Caco-2 (cell line): ENCODE data around the gene ABCC10. TPM values are rescaled to one million over a fixed set of nuclear protein-coding genes. Genes with fewer than 3 reads are reported as not detected.
"Not testable (repeated sequence)": the region's sequence is repeated elsewhere in the genome, so short reads cannot be mapped to it uniquely, and the experiment has no call there.

Experiments used
- Bru-seq: library from RNA; stranded (reverse); fragments of 400-500 nt; gene quantifications from one replicate; lab custom pipeline; 2021; lab: Mats Ljungman, UMichigan
- BruChase-seq, 2 experiments: library from RNA; stranded (reverse); fragments of 400-500 nt; gene quantifications; one replicate each; lab custom pipeline; 2021; lab: Mats Ljungman, UMichigan
- BruUV-seq: library from RNA; stranded (reverse); fragments of 400-500 nt; replicated peaks from 2 replicates; lab custom pipeline; 2021; lab: Mats Ljungman, UMichigan
- CTCF ChIA-PET: fragments of 300-600 bp; sonication (Branson Sonifier 250); formaldehyde crosslinking; loops from one replicate; lab custom pipeline; 2022; ENCODE audit warnings: antibody characterized with exemption; lab: Charles Lee
- POLR2A ChIA-PET: fragments of 300-600 bp; sonication (Branson Sonifier 250); formaldehyde crosslinking; loops from one replicate; lab custom pipeline; 2022; ENCODE audit warnings: antibody characterized with exemption; lab: Charles Lee
- DNase-seq, 2 experiments: peaks; one replicate each; pipeline versions ENCODE4 v3.0.0 to v3.0.0-alpha.2; 2020 to 2022
- H3K27me3 ChIP-seq: replicated peaks from 2 replicates; pipeline ENCODE4 v1.6.0; 2011; ENCODE audit warnings: low read length; ENCODE audit not compliant: control insufficient read depth, insufficient read depth
- H3K36me3 ChIP-seq: 2 replicates; pipeline ENCODE4 v1.5.1; 2011; ENCODE audit warnings: low read length; ENCODE audit not compliant: control insufficient read depth, insufficient read depth
- H3K4me1 ChIP-seq: fragments of 250-450 bp; sonication (Bioruptor Pico); 2 replicates; pipeline ENCODE4 v1.5.1; 2020; ENCODE audit warnings: mild to moderate bottlenecking
- H3K4me3 ChIP-seq: 2 replicates; pipeline ENCODE4 v1.5.1; 2011; ENCODE audit warnings: low read depth, mild to moderate bottlenecking, control low read depth, low read length
- H3K9me3 ChIP-seq: fragments of 250-450 bp; sonication (Bioruptor Pico); 2 replicates; pipeline ENCODE4 v1.5.1; 2020; ENCODE audit warnings: mild to moderate bottlenecking, moderate library complexity
- H3K27ac Mint-ChIP-seq: one replicate; pipeline ENCODE4 v1.8.0; 2022; ENCODE audit warnings: mixed read lengths; ENCODE audit not compliant: unreplicated experiment
- H3K27me3 Mint-ChIP-seq: one replicate; pipeline ENCODE4 v1.8.0; 2022; ENCODE audit warnings: mixed read lengths; ENCODE audit not compliant: insufficient read depth, unreplicated experiment
- H3K36me3 Mint-ChIP-seq: one replicate; pipeline ENCODE4 v1.8.0; 2022; ENCODE audit warnings: mild to moderate bottlenecking, mixed read lengths; ENCODE audit not compliant: insufficient read depth, unreplicated experiment
- H3K4me1 Mint-ChIP-seq: one replicate; pipeline ENCODE4 v1.8.0; 2022; ENCODE audit warnings: low read depth, mixed read lengths; ENCODE audit not compliant: unreplicated experiment
- H3K4me3 Mint-ChIP-seq: one replicate; pipeline ENCODE4 v1.8.0; 2022; ENCODE audit warnings: mild to moderate bottlenecking, moderate library complexity, mixed read lengths; ENCODE audit not compliant: unreplicated experiment
- H3K9me3 Mint-ChIP-seq: one replicate; pipeline ENCODE4 v1.8.0; 2022; ENCODE audit warnings: mixed read lengths; ENCODE audit not compliant: unreplicated experiment
- CTCF ChIP-seq, 2 experiments: fragments of 200-600 bp in 1 of 2; IDR thresholded peaks; 1 replicate in 1 of 2; 2 replicates in 1 of 2; pipeline versions ENCODE4 v1.5.1 to v1.8.0; 2011 to 2022; ENCODE audit warnings: antibody characterized with exemption in 1 of 2, control low read depth in 1 of 2, inconsistent platforms in 1 of 2, low read depth in 1 of 2, low read length in 1 of 2, mild to moderate bottlenecking in 1 of 2, moderate library complexity in 1 of 2; ENCODE audit not compliant: insufficient read depth in 1 of 2, severe bottlenecking in 1 of 2, unreplicated experiment in 1 of 2
- intact Hi-C: fragments of 100-400 bp; cut with micrococcal nuclease; formaldehyde crosslinking; loops from one replicate; pipeline ENCODE4 v1.10.0; 2022; ENCODE audit not compliant: unreplicated experiment
- long read RNA-seq: library from polyadenylated mRNA; stranded (forward); transcript quantifications from one replicate; pipeline ENCODE4 v2.0.0, GENCODE V29; 2022
- total RNA-seq: library from RNA; stranded (reverse); gene quantifications from 2 replicates; pipeline ENCODE4 v1.2.3, GENCODE V29; 2022

The ABCC10 gene
- total RNA-seq: 40.1 and 45.1 TPM in 2 replicates
- Bru-seq, nascent RNA: percentile 64 among the genes with signal in this experiment
- BruChase-seq, experiment 1, labeled RNA remaining after a 2-hour chase: percentile 68 among the genes with signal in this experiment
- percentile 69 among the genes with signal in this experiment for BruChase-seq, experiment 2, labeled RNA remaining after a 6-hour chase
- long read RNA-seq, full-length matches to known transcripts: 1 of 34 reads
- long read RNA-seq, partial matches to known transcripts: 15 of 34 reads
- long read RNA-seq, other reads (novel, unspliced or antisense): 18 of 34 reads

GRCh38 chr6:43427406-43428111 lies at the start of gene ABCC10:
Gene ABCC10 (plus strand): TSS chr6:43427541. CDS start chr6:43427979, 438 bp downstream.
- Histone ChIP-seq H3K36me3 (peaks cover 2% of the 10 kb centered on the region; the same call in 1 of the 2 replicates), H3K4me1 (0 out of 2 replicates have a peak, but pooled peaks cover 4% of the 10 kb centered on the region), H3K4me3 (peak within 1 kb of the TSS; percentile 96), H3K9me3 (no peaks in the 10 kb centered on the region), H3K27me3 (no peaks in the 10 kb centered on the region)
- peak; percentile 95 to 96 for DNase-seq
- intact Hi-C loops: loop anchor here (5.0 kb wide), 1 partner anchor 35 kb away; no protein-coding TSS in a partner anchor
- H3K9me3 Mint-ChIP-seq: no peaks in the 10 kb centered on the region
- peaks cover 11% of the 10 kb centered on the region for H3K4me1 Mint-ChIP-seq
- H3K4me3 Mint-ChIP-seq: peak within 1 kb of the TSS; percentile 85
- H3K27me3 Mint-ChIP-seq: no peaks in the 10 kb centered on the region
- BruUV-seq: no TSS peak
- peak; percentile 29 to 62 for TF ChIP-seq CTCF (IDR thresholded peaks at IDR 0.05; ENCODE audit: insufficient read depth in 1 of 2, low read depth in 1 of 2, low read length in 1 of 2, severe bottlenecking in 1 of 2, unreplicated experiment in 1 of 2)
- CTCF ChIA-PET: interaction anchor here (0.5 to 1.0 kb wide), 7 partner anchors 9 to 212 kb away, joined by 3 to 11 read pairs (median 3); partner anchors contain the start of genes POLH and XPO5
- POLR2A ChIA-PET: interaction anchor here (0.6 to 1.0 kb wide), 5 partner anchors 37 to 1520 kb away, joined by 3 to 12 read pairs (median 3); no protein-coding TSS in a partner anchor
- H3K27ac Mint-ChIP-seq: peak within 1 kb of the TSS; percentile 80
- H3K36me3 Mint-ChIP-seq: peaks cover 22% of the 10 kb centered on the region

- no peaks in the 10 kb centered on the region for H3K36me3 Mint-ChIP-seq
- Histone ChIP-seq H3K36me3 (no peaks in the 10 kb centered on the region), H3K4me1 (peaks cover 8% of the 10 kb centered on the region; the same call in 1 of the 2 replicates), H3K27me3 (no peaks in the 10 kb centered on the region), H3K4me3 (no peak overlapping the region), H3K9me3 (no peaks in the 10 kb centered on the region)
- no peak for DNase-seq
- H3K27ac Mint-ChIP-seq: no peak overlapping the region
- intact Hi-C loops: no loop called here
- peaks cover 3% of the 10 kb centered on the region for H3K27me3 Mint-ChIP-seq
- no peaks in the 10 kb centered on the region for H3K4me1 Mint-ChIP-seq
- H3K9me3 Mint-ChIP-seq: no peaks in the 10 kb centered on the region
- H3K4me3 Mint-ChIP-seq: no peak overlapping the region
- TF ChIP-seq CTCF (IDR thresholded peaks at IDR 0.05; ENCODE audit: insufficient read depth in 1 of 2, low read depth in 1 of 2, low read length in 1 of 2, severe bottlenecking in 1 of 2, unreplicated experiment in 1 of 2): no peak
- ChIA-PET CTCF (interaction anchor here (0.8 kb wide), 1 partner anchor 9 kb away, joined by 3 read pairs; no protein-coding TSS in a partner anchor), POLR2A (no interaction called here)
- BruUV-seq: no TSS peak
Measured at GRCh38 chr6:43377710-43378229, 49.6 kb upstream of the ABCC10 start.

GRCh38 chr6:43378631-43379030 lies 48.7 kb upstream of the ABCC10 start:
- H3K4me1 Mint-ChIP-seq: no peaks in the 10 kb centered on the region
- TF ChIP-seq CTCF (IDR thresholded peaks at IDR 0.05; ENCODE audit: insufficient read depth in 1 of 2, low read depth in 1 of 2, low read length in 1 of 2, severe bottlenecking in 1 of 2, unreplicated experiment in 1 of 2): no peak
- peaks cover 3% of the 10 kb centered on the region for H3K27me3 Mint-ChIP-seq
- Histone ChIP-seq H3K9me3 (no peaks in the 10 kb centered on the region), H3K27me3 (no peaks in the 10 kb centered on the region), H3K4me1 (peaks cover 8% of the 10 kb centered on the region; the same call in 1 of the 2 replicates), H3K36me3 (no peaks in the 10 kb centered on the region), H3K4me3 (no peak overlapping the region)
- no peaks in the 10 kb centered on the region for H3K9me3 Mint-ChIP-seq
- no peak overlapping the region for H3K4me3 Mint-ChIP-seq
- no peak for DNase-seq
- POLR2A ChIA-PET: no interaction called here
- H3K27ac Mint-ChIP-seq: no peak overlapping the region
- no peaks in the 10 kb centered on the region for H3K36me3 Mint-ChIP-seq
- no TSS peak for BruUV-seq
- CTCF ChIA-PET: interaction anchor here (0.6 to 0.8 kb wide), 2 partner anchors 8 to 9 kb away, joined by 3 read pairs; partner anchors contain the start of gene ZNF318
- intact Hi-C loops: no loop called here

- H3K36me3 Mint-ChIP-seq, H3K9me3 Mint-ChIP-seq, H3K27me3 Mint-ChIP-seq, DNase-seq, H3K4me3 Mint-ChIP-seq, CTCF ChIA-PET, H3K4me3 ChIP-seq, H3K4me1 Mint-ChIP-seq, H3K36me3 ChIP-seq, H3K9me3 ChIP-seq, H3K27me3 ChIP-seq, H3K27ac Mint-ChIP-seq, POLR2A ChIA-PET, intact Hi-C loops, BruUV-seq, H3K4me1 ChIP-seq: not testable (repeated sequence)
Measured at GRCh38 chr6:43380858-43381257, 46.5 kb upstream of the ABCC10 start.
